GM06990 (cell line): ENCODE results near the gene RNF11.
A peak's percentile ranks its signal among the peaks of the same experiment; 100 is the strongest.

Source experiments
- DNase-seq: peaks from one replicate; pipeline ENCODE4 v3.0.0-alpha.2; 2011; ENCODE audit not compliant: insufficient read length; ENCODE audit errors: extremely low read depth
- H3K27me3 ChIP-seq: replicated peaks from 2 replicates; pipeline ENCODE4 v1.6.0; 2011; ENCODE audit warnings: low read length; ENCODE audit not compliant: control insufficient read depth, insufficient read depth
- H3K36me3 ChIP-seq: 2 replicates; pipeline ENCODE4 v1.5.1; 2011; ENCODE audit warnings: low read length; ENCODE audit not compliant: control insufficient read depth, insufficient read depth
- H3K4me3 ChIP-seq: replicated peaks from 2 replicates; pipeline ENCODE4 v1.5.1; 2011; ENCODE audit warnings: low read depth, mild to moderate bottlenecking, control low read depth, low read length
- CTCF ChIP-seq: IDR thresholded peaks from 2 replicates; pipeline ENCODE4 v1.5.1; 2011; ENCODE audit warnings: low read length, control low read depth, mild to moderate bottlenecking, inconsistent platforms; ENCODE audit not compliant: insufficient read depth, poor library complexity, severe bottlenecking

Gene RNF11

GRCh38 chr1:51235673-51236530, at the start of gene RNF11:
Gene RNF11, plus strand, starts transcription at chr1:51236273. Its CDS starts 484 bp downstream, at chr1:51236757.
- no peak for TF ChIP-seq CTCF
- no peaks in the 10 kb centered on the region; the same call in 1 of the 2 replicates for H3K36me3 ChIP-seq
- H3K4me3 ChIP-seq: peak within 1 kb of the TSS; percentile 94
- DNase-seq: peak; percentile 93
- H3K27me3 ChIP-seq: no peaks in the 10 kb centered on the region

GRCh38 chr1:51188230-51188629, 47.8 kb upstream of the RNF11 start:
- TF ChIP-seq CTCF: no peak
- H3K27me3 ChIP-seq: no peaks in the 10 kb centered on the region
- H3K4me3 ChIP-seq: no peak overlapping the region
- H3K36me3 ChIP-seq: no peaks in the 10 kb centered on the region
- no peak for DNase-seq

- Histone ChIP-seq H3K4me3 (no peak overlapping the region), H3K36me3 (no peaks in the 10 kb centered on the region), H3K27me3 (no peaks in the 10 kb centered on the region)
- TF ChIP-seq CTCF: peak; percentile 86
- DNase-seq: peak; percentile 20
These were observed 46.5 kb upstream of the RNF11 start for GRCh38 chr1:51189421-51190073.

- H3K36me3 ChIP-seq: no peaks in the 10 kb centered on the region
- no peak for TF ChIP-seq CTCF
- no peak overlapping the region for H3K4me3 ChIP-seq
- no peak for DNase-seq
- H3K27me3 ChIP-seq: no peaks in the 10 kb centered on the region
These were observed 45.1 kb upstream of the RNF11 start for GRCh38 chr1:51190961-51191360.

- Histone ChIP-seq H3K27me3 (no peaks in the 10 kb centered on the region), H3K4me3 (no peak overlapping the region), H3K36me3 (no peaks in the 10 kb centered on the region)
- DNase-seq: no peak
- peak; percentile 90 for TF ChIP-seq CTCF
These were observed 43.7 kb upstream of the RNF11 start for GRCh38 chr1:51192213-51192843.
